ENCODE data around the gene HOXC9.

The HOXC9 gene

GRCh38 chr12:53984901-53985691 lies 14.9 kb upstream of the HOXC9 start, which contains the start of gene HOXC10:
Gene HOXC10 (plus strand): TSS chr12:53985146. CDS start chr12:53985260, 114 bp downstream.
- Histone ChIP-seq H3K27ac (ENCODE audit: low read length) (no peak within 1 kb of the TSS), H3K9ac (ENCODE audit: low read length in 2 of 2) (no peak within 1 kb of the TSS), H3K9me3 (ENCODE audit: control insufficient read depth in 2 of 2, low read length in 2 of 2) (no peaks in the 10 kb centered on the region), H3K27me3 (ENCODE audit: control insufficient read depth in 1 of 2, insufficient read depth in 2 of 2, low read length in 2 of 2) (peaks cover 87 to 94% of the 10 kb centered on the region in 2 donors), H3K36me3 (ENCODE audit: control insufficient read depth in 2 of 2, insufficient read depth in 2 of 2, low read length in 2 of 2) (no peaks in the 10 kb centered on the region), H3K4me3 (ENCODE audit: low read length in 2 of 2) (peak within 1 kb of the TSS in 1 of 2 donors; percentile 29), H3K4me1 (ENCODE audit: control insufficient read depth, insufficient read depth, low read length) (peaks cover 18% of the 10 kb centered on the region)

GRCh38 chr12:53985692-53985993 lies 14.3 kb upstream of the HOXC9 start:
- no peaks in the 10 kb centered on the region for H3K36me3 ChIP-seq (ENCODE audit: control insufficient read depth in 2 of 2, insufficient read depth in 2 of 2, low read length in 2 of 2)
- no peak overlapping the region for H3K27ac ChIP-seq (ENCODE audit: low read length)
- peak overlapping the region in 1 of 2 donors; percentile 22 for H3K4me3 ChIP-seq (ENCODE audit: low read length in 2 of 2)
- H3K9ac ChIP-seq (ENCODE audit: low read length in 2 of 2) = no peak overlapping the region
- peaks cover 90 to 97% of the 10 kb centered on the region in 2 donors for H3K27me3 ChIP-seq (ENCODE audit: control insufficient read depth in 1 of 2, insufficient read depth in 2 of 2, low read length in 2 of 2)
- peaks cover 18% of the 10 kb centered on the region for H3K4me1 ChIP-seq (ENCODE audit: control insufficient read depth, insufficient read depth, low read length)
- H3K9me3 ChIP-seq (ENCODE audit: control insufficient read depth in 2 of 2, low read length in 2 of 2) = no peaks in the 10 kb centered on the region

- no peaks in the 10 kb centered on the region for H3K9me3 ChIP-seq (ENCODE audit: control insufficient read depth in 2 of 2, low read length in 2 of 2)
- peaks cover 18% of the 10 kb centered on the region for H3K4me1 ChIP-seq (ENCODE audit: control insufficient read depth, insufficient read depth, low read length)
- no peaks in the 10 kb centered on the region for H3K36me3 ChIP-seq (ENCODE audit: control insufficient read depth in 2 of 2, insufficient read depth in 2 of 2, low read length in 2 of 2)
- no peak overlapping the region for H3K9ac ChIP-seq (ENCODE audit: low read length in 2 of 2)
- H3K27ac ChIP-seq (ENCODE audit: low read length) = no peak overlapping the region
- H3K27me3 ChIP-seq (ENCODE audit: control insufficient read depth in 1 of 2, insufficient read depth in 2 of 2, low read length in 2 of 2) = peaks cover 90 to 97% of the 10 kb centered on the region in 2 donors
- peak overlapping the region in 1 of 2 donors; percentile 22 for H3K4me3 ChIP-seq (ENCODE audit: low read length in 2 of 2)
Observed at GRCh38 chr12:53985994-53986685, 13.8 kb upstream of the HOXC9 start.

GRCh38 chr12:53986686-53987483 lies 13.1 kb upstream of the HOXC9 start:
- Histone ChIP-seq H3K36me3 (ENCODE audit: control insufficient read depth in 2 of 2, insufficient read depth in 2 of 2, low read length in 2 of 2) (no peaks in the 10 kb centered on the region), H3K4me1 (ENCODE audit: control insufficient read depth, insufficient read depth, low read length) (peaks cover 18% of the 10 kb centered on the region), H3K9me3 (ENCODE audit: control insufficient read depth in 2 of 2, low read length in 2 of 2) (no peaks in the 10 kb centered on the region), H3K4me3 (ENCODE audit: low read length in 2 of 2) (no peak overlapping the region), H3K9ac (ENCODE audit: low read length in 2 of 2) (no peak overlapping the region), H3K27me3 (ENCODE audit: control insufficient read depth in 1 of 2, insufficient read depth in 2 of 2, low read length in 2 of 2) (peaks cover 91 to 98% of the 10 kb centered on the region in 2 donors), H3K27ac (ENCODE audit: low read length) (no peak overlapping the region)

- H3K4me3 ChIP-seq (ENCODE audit: low read length in 2 of 2) = no peak overlapping the region
- no peak overlapping the region for H3K9ac ChIP-seq (ENCODE audit: low read length in 2 of 2)
- no peak overlapping the region for H3K27ac ChIP-seq (ENCODE audit: low read length)
- H3K36me3 ChIP-seq (ENCODE audit: control insufficient read depth in 2 of 2, insufficient read depth in 2 of 2, low read length in 2 of 2) = no peaks in the 10 kb centered on the region
- peaks cover 89 to 98% of the 10 kb centered on the region in 2 donors for H3K27me3 ChIP-seq (ENCODE audit: control insufficient read depth in 1 of 2, insufficient read depth in 2 of 2, low read length in 2 of 2)
- no peaks in the 10 kb centered on the region for H3K9me3 ChIP-seq (ENCODE audit: control insufficient read depth in 2 of 2, low read length in 2 of 2)
- peaks cover 18% of the 10 kb centered on the region for H3K4me1 ChIP-seq (ENCODE audit: control insufficient read depth, insufficient read depth, low read length)
Observed at GRCh38 chr12:53987787-53988230, 12.2 kb upstream of the HOXC9 start.

GRCh38 chr12:53988541-53989226 lies 11.3 kb upstream of the HOXC9 start:
- Histone ChIP-seq H3K4me1 (ENCODE audit: control insufficient read depth, insufficient read depth, low read length) (peaks cover 15% of the 10 kb centered on the region), H3K36me3 (ENCODE audit: control insufficient read depth in 2 of 2, insufficient read depth in 2 of 2, low read length in 2 of 2) (no peaks in the 10 kb centered on the region), H3K27me3 (ENCODE audit: control insufficient read depth in 1 of 2, insufficient read depth in 2 of 2, low read length in 2 of 2) (peaks cover 88 to 98% of the 10 kb centered on the region in 2 donors), H3K27ac (ENCODE audit: low read length) (no peak overlapping the region), H3K4me3 (ENCODE audit: low read length in 2 of 2) (no peak overlapping the region), H3K9ac (ENCODE audit: low read length in 2 of 2) (no peak overlapping the region), H3K9me3 (ENCODE audit: control insufficient read depth in 2 of 2, low read length in 2 of 2) (peaks cover 0 to 4% of the 10 kb centered on the region in 2 donors)

- peaks cover 89 to 98% of the 10 kb centered on the region in 2 donors for H3K27me3 ChIP-seq (ENCODE audit: control insufficient read depth in 1 of 2, insufficient read depth in 2 of 2, low read length in 2 of 2)
- no peak overlapping the region for H3K9ac ChIP-seq (ENCODE audit: low read length in 2 of 2)
- no peaks in the 10 kb centered on the region for H3K36me3 ChIP-seq (ENCODE audit: control insufficient read depth in 2 of 2, insufficient read depth in 2 of 2, low read length in 2 of 2)
- peaks cover 0 to 4% of the 10 kb centered on the region in 2 donors for H3K9me3 ChIP-seq (ENCODE audit: control insufficient read depth in 2 of 2, low read length in 2 of 2)
- peaks cover 18% of the 10 kb centered on the region for H3K4me1 ChIP-seq (ENCODE audit: control insufficient read depth, insufficient read depth, low read length)
- H3K4me3 ChIP-seq (ENCODE audit: low read length in 2 of 2) = no peak overlapping the region
- H3K27ac ChIP-seq (ENCODE audit: low read length) = no peak overlapping the region
Observed at GRCh38 chr12:53989227-53990113, 10.5 kb upstream of the HOXC9 start.

- Histone ChIP-seq H3K27ac (ENCODE audit: low read length) (no peak overlapping the region), H3K4me3 (ENCODE audit: low read length in 2 of 2) (no peak overlapping the region), H3K27me3 (ENCODE audit: control insufficient read depth in 1 of 2, insufficient read depth in 2 of 2, low read length in 2 of 2) (peaks cover 94 to 100% of the 10 kb centered on the region in 2 donors), H3K4me1 (ENCODE audit: control insufficient read depth, insufficient read depth, low read length) (peaks cover 21% of the 10 kb centered on the region), H3K9ac (ENCODE audit: low read length in 2 of 2) (no peak overlapping the region), H3K9me3 (ENCODE audit: control insufficient read depth in 2 of 2, low read length in 2 of 2) (peaks cover 0 to 4% of the 10 kb centered on the region in 2 donors), H3K36me3 (ENCODE audit: control insufficient read depth in 2 of 2, insufficient read depth in 2 of 2, low read length in 2 of 2) (no peaks in the 10 kb centered on the region)
Observed at GRCh38 chr12:53990311-53991076, 9.5 kb upstream of the HOXC9 start.

GRCh38 chr12:53991077-53991460 lies 8.9 kb upstream of the HOXC9 start:
- no peaks in the 10 kb centered on the region for H3K36me3 ChIP-seq (ENCODE audit: control insufficient read depth in 2 of 2, insufficient read depth in 2 of 2, low read length in 2 of 2)
- H3K9me3 ChIP-seq (ENCODE audit: control insufficient read depth in 2 of 2, low read length in 2 of 2) = peaks cover 0 to 4% of the 10 kb centered on the region in 2 donors
- H3K27me3 ChIP-seq (ENCODE audit: control insufficient read depth in 1 of 2, insufficient read depth in 2 of 2, low read length in 2 of 2) = peaks cover 92 to 100% of the 10 kb centered on the region in 2 donors
- no peak overlapping the region for H3K9ac ChIP-seq (ENCODE audit: low read length in 2 of 2)
- H3K4me1 ChIP-seq (ENCODE audit: control insufficient read depth, insufficient read depth, low read length) = peaks cover 20% of the 10 kb centered on the region
- no peak overlapping the region for H3K4me3 ChIP-seq (ENCODE audit: low read length in 2 of 2)
- no peak overlapping the region for H3K27ac ChIP-seq (ENCODE audit: low read length)

All from stomach smooth muscle (tissue), 2 donors.